Activated T-helper 2 cell treated with anti-CD3 and anti-CD28 coated beads, Interferon-gamma antibody, Interleukin-2, Interleukin-4, amounts not matched to agents 10 μg/mL and 5 μg/mL and 100 μg/mL, durations not matched to agents 14 hours and 24 hours and 36 hours (primary cell): ENCODE measurements around the gene DHX9. TPM values are rescaled to one million over a fixed set of nuclear protein-coding genes. Genes with fewer than 3 reads are reported as not detected.
A peak's percentile ranks its signal among the peaks of the same experiment; 100 is the strongest.

Experiments used
- DNase-seq: peaks from one replicate; pipeline ENCODE4 v3.0.0; 2021; ENCODE audit warnings: low spot score
- H3K27ac Mint-ChIP-seq: one replicate; pipeline ENCODE4 v1.8.0; 2021; ENCODE audit warnings: mixed read lengths
- H3K27me3 Mint-ChIP-seq: one replicate; pipeline ENCODE4 v1.8.0; 2021; ENCODE audit warnings: low read depth, mixed read lengths
- H3K36me3 Mint-ChIP-seq: one replicate; pipeline ENCODE4 v1.8.0; 2021; ENCODE audit warnings: low read depth, mixed read lengths
- H3K4me1 Mint-ChIP-seq: one replicate; pipeline ENCODE4 v1.8.0; 2021; ENCODE audit warnings: low read depth, mixed read lengths
- H3K4me3 Mint-ChIP-seq: one replicate; pipeline ENCODE4 v1.8.0; 2021; ENCODE audit warnings: low read depth, mild to moderate bottlenecking, moderate library complexity, mixed read lengths
- H3K9me3 Mint-ChIP-seq: one replicate; pipeline ENCODE4 v1.8.0; 2021; ENCODE audit warnings: mixed read lengths
- intact Hi-C: fragments of 100-400 bp; cut with micrococcal nuclease; formaldehyde crosslinking; loops from one replicate; pipeline ENCODE4 v1.15.1; 2023
- total RNA-seq: library from RNA; stranded (reverse); gene quantifications from 2 replicates; pipeline ENCODE4 v1.2.3, GENCODE V29; 2022

DHX9 gene
- total RNA-seq: 302 and 322 TPM in 2 replicates

DNA sequence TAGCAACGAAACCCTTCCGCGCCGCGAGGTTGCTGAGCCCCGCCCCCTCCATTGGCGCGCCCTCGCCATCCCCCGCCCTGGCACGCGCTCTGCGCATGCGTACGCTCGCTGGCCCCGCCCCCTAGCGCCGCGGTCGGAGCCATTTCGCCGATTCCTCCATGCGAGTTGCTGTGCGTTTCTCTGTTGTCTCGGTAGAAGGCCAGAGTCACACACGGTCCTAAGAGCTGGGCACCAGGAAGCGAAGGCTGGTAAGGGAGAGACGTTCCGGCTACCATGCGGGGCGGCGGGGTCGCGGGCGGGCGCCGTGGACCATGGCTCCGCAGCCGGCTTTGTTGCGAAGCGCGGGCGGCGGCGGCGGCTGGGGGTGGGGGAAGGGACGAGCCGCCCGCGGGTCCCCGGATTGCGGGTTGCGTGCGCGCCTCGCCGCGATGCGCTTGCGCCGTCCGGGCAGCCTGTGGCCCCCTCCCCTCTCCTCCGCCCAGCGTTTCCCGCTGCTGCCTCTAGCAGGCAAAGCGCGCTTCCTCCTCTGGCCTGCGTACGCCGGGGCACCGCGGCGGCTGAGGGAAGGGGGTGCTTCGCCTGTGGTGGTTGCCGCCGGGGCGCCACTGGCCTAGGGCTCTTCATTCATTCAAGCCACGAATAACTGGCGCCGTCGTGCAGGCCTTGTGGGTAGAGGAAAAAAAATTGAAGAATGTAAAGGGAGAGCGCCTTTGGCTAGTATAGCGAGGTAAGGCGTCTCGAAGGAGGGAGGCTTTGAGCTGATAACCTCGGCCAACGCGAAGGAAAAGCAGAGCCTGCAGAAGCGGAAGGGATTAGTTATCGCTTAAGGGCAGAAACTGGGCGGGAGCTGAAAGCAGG is at the start of gene DHX9:
Gene DHX9 (plus strand): TSS at position 139 of the 858 bp plus-strand sequence. CDS start 3,220 bp downstream, outside the sequence.
- intact Hi-C loops: loop anchor here (1.0 to 10.0 kb wide), 7 partner anchors 17 to 795 kb away; partner anchors contain the start of genes ARPC5, NPL and SMG7
- Mint-ChIP-seq H3K4me3 (peak within 1 kb of the TSS; percentile 96), H3K36me3 (peaks cover 46% of the 10 kb centered on the region)

DNA sequence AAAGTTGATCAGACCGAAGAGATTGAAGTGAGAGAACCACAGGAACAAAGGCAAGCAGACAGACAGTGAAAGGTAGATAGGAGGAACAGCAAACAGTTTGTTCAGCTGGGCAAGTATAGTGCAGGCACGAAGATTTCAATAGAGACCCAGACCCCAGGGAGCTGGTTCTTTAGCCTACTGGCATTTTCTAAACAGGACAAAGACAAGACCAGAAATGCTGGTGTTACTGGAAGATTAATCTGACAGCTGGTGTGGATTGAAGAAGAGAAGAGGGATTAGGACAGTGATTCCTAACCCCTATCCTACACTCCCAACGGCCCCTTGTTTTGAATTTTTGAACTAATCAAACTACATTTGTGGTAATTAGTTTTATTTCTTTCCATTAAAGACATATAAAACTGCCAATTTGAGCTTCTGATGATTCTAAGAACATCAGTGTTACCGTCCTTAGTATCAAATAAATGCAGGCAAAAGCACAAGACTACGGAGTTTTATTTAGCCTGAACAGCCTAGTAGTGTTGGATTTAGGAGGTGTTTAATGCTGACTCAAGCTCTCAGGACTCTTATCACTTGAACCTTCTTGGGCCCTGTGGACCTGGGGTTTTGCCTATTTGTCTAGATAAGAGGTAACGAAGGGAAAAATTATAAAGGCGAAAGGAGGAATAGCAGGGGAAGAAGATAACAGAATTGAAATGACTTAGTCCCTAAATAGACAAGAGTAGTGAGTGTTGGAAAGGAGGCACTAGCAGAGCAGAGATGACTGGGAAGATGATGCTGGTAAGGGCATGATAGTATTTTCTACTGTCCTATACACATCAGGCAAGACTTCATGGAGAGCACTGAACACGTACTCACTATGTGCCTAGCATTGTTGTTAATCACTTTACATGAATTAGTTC is 47.6 kb upstream of the DHX9 start:
- no peaks in the 10 kb centered on the region for H3K9me3 Mint-ChIP-seq
- H3K27me3 Mint-ChIP-seq: peaks cover 15% of the 10 kb centered on the region
- no peak overlapping the region for H3K4me3 Mint-ChIP-seq
- DNase-seq: no peak
- H3K27ac Mint-ChIP-seq: no peak overlapping the region
- intact Hi-C loops: no loop called here
- H3K36me3 Mint-ChIP-seq: no peaks in the 10 kb centered on the region
- peaks cover 11% of the 10 kb centered on the region for H3K4me1 Mint-ChIP-seq

More for the DNA sequence above, at the start of gene DHX9:
- Mint-ChIP-seq H3K4me1 (peaks cover 41% of the 10 kb centered on the region), H3K9me3 (no peaks in the 10 kb centered on the region), H3K27me3 (peaks cover under 1% of the 10 kb centered on the region), H3K27ac (peak within 1 kb of the TSS; percentile 98)
- peak; percentile 93 for DNase-seq

DNA sequence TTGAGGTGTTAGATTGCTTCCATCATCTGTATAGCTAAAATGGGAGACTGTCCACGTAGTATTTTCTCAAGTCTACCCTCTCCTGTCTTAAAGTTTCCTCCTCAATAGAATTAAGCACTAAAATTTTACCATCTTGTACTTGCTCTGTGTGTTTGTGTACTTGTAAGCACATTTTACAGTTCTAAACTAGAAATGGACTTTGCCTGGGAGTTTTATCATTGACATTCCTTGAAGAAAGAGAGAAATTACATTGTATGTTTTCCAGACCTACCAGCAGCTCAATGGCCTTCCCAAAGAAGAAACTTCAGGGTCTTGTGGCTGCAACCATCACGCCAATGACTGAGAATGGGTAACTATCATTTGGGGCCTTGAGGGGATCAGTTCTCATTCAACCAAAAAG is 45.1 kb upstream of the DHX9 start:
- intact Hi-C loops: no loop called here
- H3K27me3 Mint-ChIP-seq: peaks cover 5% of the 10 kb centered on the region
- no peak overlapping the region for H3K4me3 Mint-ChIP-seq
- no peaks in the 10 kb centered on the region for H3K9me3 Mint-ChIP-seq
- no peak for DNase-seq
- H3K4me1 Mint-ChIP-seq: peaks cover 11% of the 10 kb centered on the region
- no peak overlapping the region for H3K27ac Mint-ChIP-seq
- no peaks in the 10 kb centered on the region for H3K36me3 Mint-ChIP-seq

DNA sequence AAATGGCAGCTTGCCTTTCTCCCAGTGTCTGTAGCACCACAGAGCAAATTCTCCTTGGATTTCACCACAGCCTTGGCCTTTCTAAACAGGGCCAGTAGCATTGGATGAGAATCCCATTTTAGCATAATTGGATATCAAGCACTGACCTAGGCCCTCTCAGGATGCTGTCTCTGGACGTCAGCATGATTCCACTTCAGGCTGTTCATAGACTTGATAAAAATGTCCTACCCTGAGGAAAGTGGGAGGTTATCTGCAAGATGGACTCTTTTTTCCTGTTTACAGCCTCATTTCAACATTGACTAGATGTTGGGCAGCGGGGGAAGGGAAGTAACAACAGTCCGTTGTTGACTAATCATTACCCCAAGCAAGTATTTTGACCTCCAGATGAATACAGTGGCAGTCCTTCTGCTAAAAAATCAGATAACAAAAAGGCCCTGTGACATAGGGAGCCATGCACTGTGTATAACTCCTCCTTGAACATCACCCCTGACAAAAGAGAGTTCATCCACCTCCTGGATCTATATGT is 44.4 kb upstream of the DHX9 start:
- H3K27me3 Mint-ChIP-seq: peaks cover 5% of the 10 kb centered on the region
- H3K27ac Mint-ChIP-seq: no peak overlapping the region
- no peaks in the 10 kb centered on the region for H3K9me3 Mint-ChIP-seq
- intact Hi-C loops: no loop called here
- no peaks in the 10 kb centered on the region for H3K36me3 Mint-ChIP-seq
- no peak for DNase-seq
- no peak overlapping the region for H3K4me3 Mint-ChIP-seq
- peaks cover 10% of the 10 kb centered on the region for H3K4me1 Mint-ChIP-seq

DNA sequence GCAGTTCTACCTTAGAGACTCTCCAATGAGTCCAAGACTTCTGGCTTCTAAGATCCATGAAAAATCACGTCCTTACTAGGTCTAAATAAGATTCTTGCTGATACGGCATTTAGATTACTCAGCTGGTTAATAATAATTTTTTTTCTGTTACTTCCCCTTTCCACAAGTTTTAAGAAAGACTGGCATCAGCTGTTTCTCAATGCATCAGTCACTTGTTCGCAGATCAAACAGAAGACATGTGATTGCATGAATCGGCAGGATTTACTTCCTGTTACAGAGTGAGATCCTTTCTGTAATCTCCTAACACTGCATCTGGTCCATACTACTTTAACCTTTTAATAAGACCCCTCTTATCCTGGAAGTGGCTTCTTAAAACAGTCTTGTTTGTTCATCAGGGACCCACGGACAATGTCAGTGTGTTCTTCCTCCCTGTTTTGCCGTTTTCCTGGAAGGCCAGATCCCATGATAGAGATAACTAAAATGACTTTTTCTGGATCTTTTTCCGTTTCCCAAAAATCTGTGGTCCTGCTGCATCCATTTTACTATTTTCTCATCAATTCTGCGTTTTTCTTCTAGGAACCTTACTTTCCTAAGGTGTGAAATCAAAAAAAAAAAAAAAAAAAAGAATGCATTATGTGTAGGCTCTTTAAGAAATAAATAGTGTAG is 43.5 kb upstream of the DHX9 start:
- H3K27ac Mint-ChIP-seq: no peak overlapping the region
- intact Hi-C loops: no loop called here
- no peaks in the 10 kb centered on the region for H3K9me3 Mint-ChIP-seq
- H3K36me3 Mint-ChIP-seq: no peaks in the 10 kb centered on the region
- DNase-seq: no peak
- peaks cover 5% of the 10 kb centered on the region for H3K27me3 Mint-ChIP-seq
- no peak overlapping the region for H3K4me3 Mint-ChIP-seq
- H3K4me1 Mint-ChIP-seq: peaks cover 5% of the 10 kb centered on the region

DNA sequence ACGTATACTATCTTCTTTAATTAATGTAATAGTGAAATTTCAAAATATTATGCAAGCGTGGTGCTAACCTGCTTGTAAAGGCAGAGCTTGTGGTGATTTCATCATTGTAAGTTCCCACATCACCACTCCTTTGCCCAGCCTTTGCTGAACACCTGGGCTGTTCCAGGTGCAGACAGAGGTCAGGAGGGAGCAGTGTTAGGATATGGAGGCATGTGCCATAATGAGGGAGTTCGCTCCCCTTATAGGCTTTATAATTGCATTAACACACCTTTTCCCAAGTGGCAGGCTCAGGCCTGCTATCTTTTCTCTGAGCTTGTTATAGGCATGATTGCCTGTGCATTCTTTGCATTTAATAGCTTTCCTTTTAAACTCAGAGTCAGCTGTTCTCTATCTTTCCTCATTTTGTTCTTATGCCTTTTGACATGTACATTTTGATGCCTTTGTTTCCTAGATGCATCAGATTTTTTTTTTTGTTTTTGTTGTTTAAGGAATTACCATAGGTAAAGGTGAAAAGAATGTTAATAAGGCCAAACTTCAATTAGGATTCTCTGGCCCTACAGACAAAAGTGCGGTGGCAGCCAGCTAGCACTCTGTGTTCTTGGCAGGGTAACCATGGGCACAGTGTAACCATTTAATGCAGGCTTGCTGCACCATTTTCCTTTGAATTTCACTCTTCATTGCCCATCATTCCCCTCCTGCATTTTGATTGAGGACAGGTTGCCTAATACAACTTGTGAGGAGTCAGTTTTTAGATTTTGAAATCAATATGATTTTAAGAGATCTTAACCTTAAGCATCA is 36.9 kb upstream of the DHX9 start:
- no peaks in the 10 kb centered on the region for H3K4me1 Mint-ChIP-seq
- intact Hi-C loops: no loop called here
- H3K9me3 Mint-ChIP-seq: no peaks in the 10 kb centered on the region
- H3K27ac Mint-ChIP-seq: no peak overlapping the region
- H3K27me3 Mint-ChIP-seq: no peaks in the 10 kb centered on the region
- no peak overlapping the region for H3K4me3 Mint-ChIP-seq
- no peaks in the 10 kb centered on the region for H3K36me3 Mint-ChIP-seq
- DNase-seq: no peak

DNA sequence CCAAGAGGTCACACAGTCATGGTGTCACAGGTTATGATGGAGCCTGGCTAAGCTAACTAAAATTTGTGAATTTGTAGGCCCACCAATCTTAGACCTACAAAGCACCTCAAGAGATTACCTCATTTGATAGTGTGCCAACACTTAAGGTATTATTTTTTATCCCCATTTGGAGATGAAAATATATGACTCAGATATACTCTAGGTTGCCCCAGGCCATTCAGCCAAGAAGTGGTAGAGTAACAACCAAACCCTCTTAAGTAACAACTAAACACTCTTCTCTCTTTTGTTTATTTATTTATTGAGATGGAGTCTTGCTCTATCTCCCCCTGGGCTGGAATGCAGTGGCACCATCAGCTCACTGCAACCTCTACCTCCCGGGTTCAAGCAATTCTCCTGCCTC is 35.3 kb upstream of the DHX9 start:
- Mint-ChIP-seq H3K27me3 (no peaks in the 10 kb centered on the region), H3K4me3 (no peak overlapping the region), H3K36me3 (no peaks in the 10 kb centered on the region), H3K27ac (no peak overlapping the region), H3K4me1 (no peaks in the 10 kb centered on the region), H3K9me3 (no peaks in the 10 kb centered on the region)
- no peak for DNase-seq
- intact Hi-C loops: no loop called here

DNA sequence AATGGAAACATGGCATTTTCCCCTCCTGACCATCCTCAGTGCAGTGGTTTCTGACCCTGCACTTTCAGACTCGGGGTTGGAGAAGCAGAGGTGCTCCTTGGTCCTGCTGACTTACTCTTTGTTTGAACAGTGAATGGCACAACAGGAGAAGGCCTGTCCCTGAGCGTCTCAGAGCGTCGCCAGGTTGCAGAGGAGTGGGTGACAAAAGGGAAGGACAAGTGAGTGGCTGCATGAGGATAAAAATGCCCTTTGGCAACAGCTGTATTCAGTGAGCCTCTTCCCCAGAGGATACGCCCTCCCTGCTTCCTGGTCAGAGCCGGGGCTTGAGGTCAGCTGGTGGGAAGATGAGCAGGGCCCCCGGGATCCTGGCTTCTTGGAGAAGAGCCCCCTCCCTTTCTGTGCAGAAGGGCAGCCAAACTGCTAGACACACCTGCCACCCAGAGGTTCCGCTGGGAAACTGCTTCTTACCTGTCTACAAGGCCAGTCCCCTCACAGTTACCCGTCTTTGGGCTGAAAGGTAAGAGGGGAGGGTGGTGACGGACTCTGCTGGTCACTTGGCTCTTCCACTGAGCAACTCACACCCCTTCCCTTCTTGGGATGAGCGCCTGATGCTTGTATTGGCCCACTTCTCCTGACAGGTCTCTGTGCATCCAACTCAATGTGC is 33.0 kb upstream of the DHX9 start:
- no peaks in the 10 kb centered on the region for H3K27me3 Mint-ChIP-seq
- intact Hi-C loops: no loop called here
- no peak overlapping the region for H3K27ac Mint-ChIP-seq
- no peaks in the 10 kb centered on the region for H3K9me3 Mint-ChIP-seq
- DNase-seq: no peak
- no peaks in the 10 kb centered on the region for H3K36me3 Mint-ChIP-seq
- H3K4me3 Mint-ChIP-seq: no peak overlapping the region
- no peaks in the 10 kb centered on the region for H3K4me1 Mint-ChIP-seq

DNA sequence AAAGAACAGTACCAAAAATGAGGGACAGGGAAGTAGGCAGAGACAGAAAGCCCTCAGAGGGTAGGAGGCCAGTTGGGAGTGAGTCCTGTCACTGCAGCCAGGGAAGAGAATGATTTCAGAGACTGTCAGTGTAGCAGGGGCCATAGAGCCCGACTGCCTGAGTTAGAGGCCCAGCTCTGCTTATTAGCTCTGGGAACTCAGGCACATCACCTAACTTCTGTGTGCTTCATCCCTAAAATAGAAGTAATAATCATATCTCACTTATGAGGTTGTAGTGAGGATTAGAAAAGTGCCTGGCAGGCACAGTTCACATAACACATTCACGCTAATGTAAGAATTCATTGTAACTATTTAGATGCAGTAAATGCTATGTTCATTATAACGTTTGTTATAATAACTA is 31.2 kb upstream of the DHX9 start:
- H3K4me3 Mint-ChIP-seq: no peak overlapping the region
- no peaks in the 10 kb centered on the region for H3K9me3 Mint-ChIP-seq
- intact Hi-C loops: no loop called here
- no peak overlapping the region for H3K27ac Mint-ChIP-seq
- H3K27me3 Mint-ChIP-seq: no peaks in the 10 kb centered on the region
- DNase-seq: no peak
- H3K4me1 Mint-ChIP-seq: no peaks in the 10 kb centered on the region
- no peaks in the 10 kb centered on the region for H3K36me3 Mint-ChIP-seq

DNA sequence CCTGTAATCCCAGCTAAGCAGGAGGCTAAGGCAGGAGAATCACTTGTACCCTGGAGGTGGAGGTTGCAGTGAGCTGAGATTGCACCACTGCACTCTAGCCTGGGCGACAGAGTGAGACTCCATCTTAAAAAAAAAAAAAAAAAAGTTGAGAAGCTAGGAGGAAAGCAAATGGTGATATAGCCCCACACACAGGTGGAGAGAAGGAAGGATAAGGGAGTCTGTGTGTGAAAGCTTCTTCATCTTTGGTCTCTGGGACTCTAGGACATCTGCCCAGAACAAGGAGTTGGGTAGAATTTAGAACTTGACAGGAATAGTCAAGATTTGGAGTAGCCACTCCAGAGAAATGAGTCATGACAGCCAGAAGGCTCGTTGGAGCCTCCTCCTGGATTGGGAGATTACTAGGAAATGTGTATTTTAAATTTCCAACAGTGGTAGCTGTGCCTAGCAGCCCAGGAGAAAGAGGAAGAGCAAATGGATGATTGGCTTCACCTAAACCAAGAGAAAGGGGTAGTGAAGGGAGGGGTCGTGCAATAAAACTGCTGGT is 29.7 kb upstream of the DHX9 start:
- no peaks in the 10 kb centered on the region for H3K9me3 Mint-ChIP-seq
- intact Hi-C loops: no loop called here
- no peaks in the 10 kb centered on the region for H3K36me3 Mint-ChIP-seq
- H3K27me3 Mint-ChIP-seq: no peaks in the 10 kb centered on the region
- no peak overlapping the region for H3K27ac Mint-ChIP-seq
- H3K4me1 Mint-ChIP-seq: no peaks in the 10 kb centered on the region
- no peak overlapping the region for H3K4me3 Mint-ChIP-seq
- DNase-seq: no peak

DNA sequence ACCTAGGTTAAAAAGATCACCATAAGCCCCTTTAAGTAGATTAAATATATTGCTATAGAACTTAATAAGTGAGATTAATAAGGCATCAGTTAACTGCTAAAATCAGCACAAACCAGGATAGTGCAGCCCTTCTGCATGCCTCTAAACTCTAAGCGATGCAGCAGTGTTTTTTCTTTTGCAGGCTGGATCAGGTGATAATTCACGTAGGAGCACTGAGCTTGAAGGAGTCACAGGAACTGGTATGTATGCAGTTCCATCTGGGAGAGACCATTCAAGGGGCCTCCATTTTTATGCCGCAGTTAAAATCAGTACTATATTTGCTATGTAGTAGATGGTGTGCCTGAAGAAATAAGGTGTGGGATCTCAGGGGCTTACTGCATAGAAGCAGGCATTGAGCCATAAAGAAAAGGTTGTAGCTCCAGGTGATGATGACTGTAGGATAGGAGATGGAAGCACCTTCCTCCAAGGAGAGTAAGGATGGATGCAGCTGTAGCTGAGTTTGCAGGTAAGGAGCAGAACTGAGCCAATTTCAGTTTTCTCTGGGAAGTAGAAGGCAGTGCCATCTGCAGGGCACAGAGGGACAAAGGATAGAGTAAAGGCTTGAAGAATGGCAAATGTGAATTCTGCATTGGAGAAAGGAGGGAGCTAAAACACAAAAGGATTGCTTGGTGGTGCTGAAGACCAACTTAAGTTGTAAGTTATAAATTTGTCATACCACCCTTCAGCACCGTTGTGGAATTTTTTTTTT is 27.0 kb upstream of the DHX9 start:
- H3K36me3 Mint-ChIP-seq: no peaks in the 10 kb centered on the region
- H3K27ac Mint-ChIP-seq: no peak overlapping the region
- intact Hi-C loops: no loop called here

More for the DNA sequence above, 27.0 kb upstream of the DHX9 start:
- DNase-seq: no peak
- Mint-ChIP-seq H3K4me1 (no peaks in the 10 kb centered on the region), H3K9me3 (no peaks in the 10 kb centered on the region), H3K4me3 (no peak overlapping the region), H3K27me3 (no peaks in the 10 kb centered on the region)
